IMR-90 (cell line): ENCODE data around the gene CD3E. TPM values are rescaled to one million over a fixed set of nuclear protein-coding genes. Genes with fewer than 3 reads are reported as not detected.

Experiments
- ATAC-seq: fragments of 200-7000 bp; cut with Tn5 transposase; 2 replicates; pipeline ENCODE4 v1.9.1; 2020; ENCODE audit warnings: low read depth, mild to moderate bottlenecking, moderate library complexity
- BruUV-seq: library from RNA; stranded (reverse); fragments of 400-500 nt; replicated peaks from 2 replicates; lab custom pipeline; 2021; lab: Mats Ljungman, UMichigan
- CTCF ChIA-PET: fragments of 300-600 bp; formaldehyde crosslinking; extraction: SDS; loops from one replicate; lab custom pipeline; 2021; ENCODE audit warnings: antibody characterized with exemption; lab: Yijun Ruan, JAX
- POLR2A ChIA-PET: fragments of 300-600 bp; sonication (Branson Sonifier 250); formaldehyde crosslinking; loops from one replicate; lab custom pipeline; 2022; ENCODE audit warnings: antibody characterized with exemption; ENCODE audit not compliant: unreplicated experiment; lab: Charles Lee
- DNase-seq: peaks from one replicate; pipeline ENCODE4 v3.0.0; 2013
- H2AFZ ChIP-seq: replicated peaks from 2 replicates; pipeline ENCODE3; 2013; ENCODE audit warnings: low read length, mild to moderate bottlenecking; ENCODE audit not compliant: poor library complexity
- H2AK5ac ChIP-seq: 2 replicates; pipeline ENCODE4 v1.6.1; 2013; ENCODE audit warnings: low read depth, low read length, inconsistent platforms
- H2AK9ac ChIP-seq: replicated peaks from 2 replicates; pipeline ENCODE3; 2013; ENCODE audit warnings: mild to moderate bottlenecking, low read depth, low read length, moderate library complexity; ENCODE audit not compliant: poor library complexity
- H2BK120ac ChIP-seq: 2 replicates; pipeline ENCODE4 v1.6.1; 2013; ENCODE audit warnings: low read depth, low read length, inconsistent platforms
- H2BK15ac ChIP-seq: 3 replicates; pipeline ENCODE4 v1.6.1; 2013; ENCODE audit warnings: low read depth, low read length, inconsistent platforms
- H2BK20ac ChIP-seq: 2 replicates; pipeline ENCODE4 v1.6.1; 2013; ENCODE audit warnings: low read depth, mild to moderate bottlenecking, inconsistent platforms, low read length, moderate library complexity
- H2BK5ac ChIP-seq: 2 replicates; pipeline ENCODE4 v1.6.1; 2013; ENCODE audit warnings: mild to moderate bottlenecking, low read depth, low read length, inconsistent platforms; ENCODE audit not compliant: poor library complexity, severe bottlenecking
- H3K14ac ChIP-seq: replicated peaks from 2 replicates; pipeline ENCODE4 v1.6.1; 2013; ENCODE audit warnings: low read depth, low read length, inconsistent platforms
- H3K18ac ChIP-seq: 2 replicates; pipeline ENCODE4 v1.6.1; 2013; ENCODE audit warnings: low read depth, low read length, control low read depth
- H3K23ac ChIP-seq: 2 replicates; pipeline ENCODE4 v1.6.1; 2013; ENCODE audit warnings: low read depth, low read length, inconsistent platforms
- H3K27ac ChIP-seq: 2 replicates; pipeline ENCODE4 v1.5.1; 2013; ENCODE audit warnings: mild to moderate bottlenecking, control low read depth, low read length; ENCODE audit not compliant: insufficient read depth
- H3K27me3 ChIP-seq: 2 replicates; pipeline ENCODE4 v1.6.1; 2013; ENCODE audit warnings: low read length; ENCODE audit not compliant: control insufficient read depth, insufficient read depth
- H3K36me3 ChIP-seq: 2 replicates; pipeline ENCODE4 v1.6.1; 2013; ENCODE audit warnings: low read length, mixed read lengths; ENCODE audit not compliant: control insufficient read depth, insufficient read depth
- H3K4ac ChIP-seq: 2 replicates; pipeline ENCODE4 v1.6.1; 2013; ENCODE audit warnings: low read depth, low read length, inconsistent platforms
- H3K4me1 ChIP-seq: 2 replicates; pipeline ENCODE4 v1.6.1; 2013; ENCODE audit warnings: low read length, mixed read lengths; ENCODE audit not compliant: control insufficient read depth, insufficient read depth
- H3K4me2 ChIP-seq: 2 replicates; pipeline ENCODE4 v1.6.1; 2013; ENCODE audit warnings: low read depth, mild to moderate bottlenecking, control low read depth, low read length, moderate library complexity
- H3K4me3 ChIP-seq: 2 replicates; pipeline ENCODE4 v1.5.1; 2013; ENCODE audit warnings: low read depth, mild to moderate bottlenecking, control low read depth, low read length, moderate library complexity; ENCODE audit not compliant: insufficient read depth
- H3K56ac ChIP-seq: 2 replicates; pipeline ENCODE4 v1.6.1; 2013; ENCODE audit warnings: low read length, inconsistent platforms; ENCODE audit not compliant: insufficient read depth; ENCODE audit errors: extremely low read depth
- H3K79me1 ChIP-seq, 2 experiments: 2 replicates each; pipeline ENCODE4 v1.6.1; 2013; ENCODE audit warnings: low read length in 2 of 2, inconsistent platforms in 1 of 2, low read depth in 1 of 2
- H3K9ac ChIP-seq: 2 replicates; pipeline ENCODE4 v1.6.1; 2013; ENCODE audit warnings: low read depth, low read length, control low read depth
- H3K9me1 ChIP-seq: 2 replicates; pipeline ENCODE4 v1.6.1; 2013; ENCODE audit warnings: low read length, inconsistent platforms; ENCODE audit not compliant: insufficient read depth
- H3K9me3 ChIP-seq: 2 replicates; pipeline ENCODE4 v1.6.1; 2013; ENCODE audit warnings: low read length; ENCODE audit not compliant: control insufficient read depth, insufficient read depth
- H4K20me1 ChIP-seq: 2 replicates; pipeline ENCODE4 v1.6.1; 2013; ENCODE audit warnings: low read length, inconsistent platforms; ENCODE audit not compliant: insufficient read depth
- H4K5ac ChIP-seq: 2 replicates; pipeline ENCODE4 v1.6.1; 2013; ENCODE audit warnings: mild to moderate bottlenecking, low read depth, low read length, control low read depth
- H4K8ac ChIP-seq, 2 experiments: 2 replicates each; pipeline ENCODE4 v1.6.1; 2013; ENCODE audit warnings: low read depth in 2 of 2, low read length in 2 of 2, control low read depth in 1 of 2, inconsistent platforms in 1 of 2
- H4K91ac ChIP-seq: 2 replicates; pipeline ENCODE4 v1.6.1; 2013; ENCODE audit warnings: low read depth, low read length, inconsistent platforms; ENCODE audit not compliant: insufficient read depth
- RCOR1 ChIP-seq: IDR thresholded peaks from 2 replicates; pipeline ENCODE4 v1.6.1; 2012; ENCODE audit warnings: mild to moderate bottlenecking, low read length, improper control_type of control experiment; ENCODE audit not compliant: insufficient replicate concordance
- WGBS, 2 experiments: methylation state at CpG; one replicate each; pipeline versions ENCODE4 v1.1.5 to v1.1.7; 2013; ENCODE audit warnings: missing lambda C conversion rate in 2 of 2; ENCODE audit not compliant: insufficient read length in 1 of 2; ENCODE audit errors: extremely low coverage in 2 of 2; 5-methylcytosine and 5-hydroxymethylcytosine counted together
- dilution Hi-C: fragments of 300-500 bp; cut with HindIII; formaldehyde crosslinking; loops from one replicate; pipeline ENCODE4 v1.14.3; 2018; ENCODE audit warnings: low sequenced_read_pairs; ENCODE audit not compliant: unreplicated experiment
- in situ Hi-C: fragments of 300-500 bp; cut with MboI; formaldehyde crosslinking; loops from 3 replicates; pipeline ENCODE4 v1.14.3; 2019; ENCODE audit warnings: low sequenced_read_pairs, inconsistent platforms, mixed read lengths
- intact Hi-C: fragments of 100-400 bp; cut with micrococcal nuclease; formaldehyde crosslinking; loops from 2 replicates; pipeline ENCODE4 v1.10.0; 2022
- polyA plus RNA-seq, 3 experiments: library from polyadenylated mRNA; depleted of rRNA; stranded (reverse); fragments of >200 nt; gene quantifications; 2 replicates each; pipeline ENCODE4 v1.2.3, GENCODE V29; 2012; ENCODE audit warnings: low replicate concordance in 1 of 3
- total RNA-seq: library from RNA; depleted of rRNA; stranded (reverse); fragments of >200 nt; gene quantifications from 2 replicates; pipeline ENCODE4 v1.2.3, GENCODE V29; 2012

CD3E gene
- total and polyA plus RNA-seq, 2 of the 4 experiments (the other 2 are of a cell fraction) = not detected

DNA sequence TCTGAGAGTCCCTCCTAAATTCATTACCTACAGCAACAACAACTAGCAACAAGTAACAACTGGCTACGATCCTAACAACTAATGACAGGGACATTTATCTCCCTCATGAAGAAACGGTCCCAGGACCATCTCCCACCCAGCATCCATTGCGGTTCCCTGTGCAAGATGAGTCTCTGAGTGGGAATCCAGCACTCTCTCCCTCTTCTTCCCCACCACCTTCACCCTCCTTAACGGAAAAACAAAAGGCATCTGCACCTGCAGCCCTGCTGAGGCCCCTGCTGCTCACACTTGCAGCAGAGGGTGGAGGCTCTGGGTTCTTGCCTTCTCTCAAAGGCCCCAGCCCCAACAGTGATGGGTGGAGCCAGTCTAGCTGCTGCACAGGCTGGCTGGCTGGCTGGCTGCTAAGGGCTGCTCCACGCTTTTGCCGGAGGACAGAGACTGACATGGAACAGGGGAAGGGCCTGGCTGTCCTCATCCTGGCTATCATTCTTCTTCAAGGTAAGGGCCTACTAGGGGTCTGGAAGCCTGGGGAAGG, 39.5 kb downstream of the CD3E start, which contains the start of gene CD3G:
Gene CD3G, plus strand, starts transcription at position 364 of the 535 bp plus-strand sequence. Its CDS starts 80 bp downstream, at position 444.
- H3K4ac ChIP-seq = no peak within 1 kb of the TSS
- H3K4me3 ChIP-seq = no peak within 1 kb of the TSS
- 45% methylated on average over 3 of the region's 6 CpGs; no CpG with 5 or more reads in 1 of the 2 experiments for whole genome bisulfite sequencing, 2 experiments
- BruUV-seq = no TSS peak
- H3K4me2 ChIP-seq = no peak within 1 kb of the TSS
- DNase-seq (no peak), ATAC-seq (no peak)
- H2BK120ac ChIP-seq = no peak within 1 kb of the TSS
- H3K4me1 ChIP-seq = no peaks in the 10 kb centered on the region
- H4K8ac ChIP-seq = no peak within 1 kb of the TSS
- no peak within 1 kb of the TSS for H2BK5ac ChIP-seq
- H2BK15ac ChIP-seq = no peak within 1 kb of the TSS
- no peak within 1 kb of the TSS for H3K9ac ChIP-seq
- POLR2A ChIA-PET = no interaction called here
- no peak within 1 kb of the TSS for H3K56ac ChIP-seq
- H4K5ac ChIP-seq = no peak within 1 kb of the TSS
- no peak within 1 kb of the TSS for H3K27ac ChIP-seq
- intact Hi-C loops = no loop called here
- H4K20me1 ChIP-seq = no peaks in the 10 kb centered on the region
- peaks cover 17% of the 10 kb centered on the region for H3K27me3 ChIP-seq
- H3K9me3 ChIP-seq = no peaks in the 10 kb centered on the region
- H2BK20ac ChIP-seq = no peak within 1 kb of the TSS
- no peak for TF ChIP-seq RCOR1
- no peak within 1 kb of the TSS for H2AK9ac ChIP-seq
- H3K23ac ChIP-seq = no peak within 1 kb of the TSS
- in situ Hi-C loops = no loop called here
- H3K18ac ChIP-seq = no peak within 1 kb of the TSS
- H2AFZ ChIP-seq = no peak within 1 kb of the TSS
- no peaks in the 10 kb centered on the region for H3K9me1 ChIP-seq
- CTCF ChIA-PET = no interaction called here
- no peak within 1 kb of the TSS for H4K91ac ChIP-seq
- no peaks in the 10 kb centered on the region for H3K79me1 ChIP-seq
- no peak within 1 kb of the TSS for H2AK5ac ChIP-seq
- H3K14ac ChIP-seq = no peak within 1 kb of the TSS
- dilution Hi-C loops = no loop called here
- H3K36me3 ChIP-seq = no peaks in the 10 kb centered on the region
